HG02970 (cell line): ENCODE results near the gene NEK8.
A peak's percentile ranks its signal among the peaks of the same experiment; 100 is the strongest.

Experiments used
- ATAC-seq: cut with Tn5 transposase; IDR thresholded peaks from one replicate; pipeline ENCODE4 v1.9.1; 2021; ENCODE audit warnings: mild to moderate bottlenecking, moderate library complexity, moderate number of reproducible peaks; ENCODE audit not compliant: unreplicated experiment, low FRiP score

Gene NEK8

GRCh38 chr17:28743243-28744103, 14.9 kb downstream of the NEK8 start, which contains the start of gene TRAF4:
TRAF4 (plus strand) TSS chr17:28744011; CDS start chr17:28744113, 102 bp downstream.
- peak; percentile 64 for ATAC-seq

GRCh38 chr17:28744104-28744971, 15.8 kb downstream of the NEK8 start:
- peak; percentile 36 for ATAC-seq

- no peak for ATAC-seq
Measured at GRCh38 chr17:28744972-28745785, 16.6 kb downstream of the NEK8 start.

GRCh38 chr17:28745786-28746411, 17.3 kb downstream of the NEK8 start:
- no peak for ATAC-seq

- ATAC-seq, result no peak
Measured at GRCh38 chr17:28746611-28747050, 18.0 kb downstream of the NEK8 start.

- ATAC-seq, result no peak
Measured at GRCh38 chr17:28747051-28747691, 18.6 kb downstream of the NEK8 start.

- ATAC-seq, result no peak
Measured at GRCh38 chr17:28747801-28748750, 19.5 kb downstream of the NEK8 start.

GRCh38 chr17:28748852-28749515, 20.4 kb downstream of the NEK8 start:
- ATAC-seq, result no peak

GRCh38 chr17:28749516-28750177, 21.1 kb downstream of the NEK8 start:
- no peak for ATAC-seq

- no peak for ATAC-seq
Measured at GRCh38 chr17:28750178-28751047, 21.8 kb downstream of the NEK8 start.

GRCh38 chr17:28751600-28752366, 23.2 kb downstream of the NEK8 start:
- ATAC-seq, result no peak

GRCh38 chr17:28755486-28755885, 26.9 kb downstream of the NEK8 start:
- ATAC-seq, result no peak

GRCh38 chr17:28756049-28756804, 27.6 kb downstream of the NEK8 start:
- ATAC-seq, result no peak

GRCh38 chr17:28758411-28759121, 30.0 kb downstream of the NEK8 start:
- no peak for ATAC-seq
